ENCODE measurements around the gene ADGRB3.
"Not testable (repeated sequence)": the region's sequence is repeated elsewhere in the genome, so short reads cannot be mapped to it uniquely, and the experiment has no call there.

Gene ADGRB3

GRCh38 chr6:68658338-68658737 is 23.3 kb downstream of the ADGRB3 start:
- no peak for DNase-seq (ENCODE audit: low spot score)
- no peak for TF ChIP-seq CTCF (IDR thresholded peaks at IDR 0.05; ENCODE audit: extremely low read depth, insufficient read depth, missing control alignments)
- in situ Hi-C loops (cut with MboI; ENCODE audit: low pct_unique_long_range_greater_than_20kb, low sequenced_read_pairs, unreplicated experiment), result no loop called here

GRCh38 chr6:68673255-68673654 is 38.2 kb downstream of the ADGRB3 start:
- DNase-seq (ENCODE audit: low spot score), result no peak
- TF ChIP-seq CTCF (IDR thresholded peaks at IDR 0.05; ENCODE audit: extremely low read depth, insufficient read depth, missing control alignments), result no peak
- in situ Hi-C loops (cut with MboI; ENCODE audit: low pct_unique_long_range_greater_than_20kb, low sequenced_read_pairs, unreplicated experiment), result no loop called here

- no peak for TF ChIP-seq CTCF (IDR thresholded peaks at IDR 0.05; ENCODE audit: extremely low read depth, insufficient read depth, missing control alignments)
- in situ Hi-C loops (cut with MboI; ENCODE audit: low pct_unique_long_range_greater_than_20kb, low sequenced_read_pairs, unreplicated experiment), result no loop called here
Observed at GRCh38 chr6:68675548-68675947, 40.5 kb downstream of the ADGRB3 start.

GRCh38 chr6:68676094-68676493 is 41.0 kb downstream of the ADGRB3 start:
- DNase-seq (ENCODE audit: low spot score); in situ Hi-C loops (cut with MboI; ENCODE audit: low pct_unique_long_range_greater_than_20kb, low sequenced_read_pairs, unreplicated experiment): not testable (repeated sequence)

More at GRCh38 chr6:68675548-68675947, 40.5 kb downstream of the ADGRB3 start:
- DNase-seq (ENCODE audit: low spot score), result no peak

- DNase-seq (ENCODE audit: low spot score), result no peak
- in situ Hi-C loops (cut with MboI; ENCODE audit: low pct_unique_long_range_greater_than_20kb, low sequenced_read_pairs, unreplicated experiment), result no loop called here
- TF ChIP-seq CTCF (IDR thresholded peaks at IDR 0.05; ENCODE audit: extremely low read depth, insufficient read depth, missing control alignments), result no peak
Observed at GRCh38 chr6:68677058-68677457, 42.0 kb downstream of the ADGRB3 start.

GRCh38 chr6:68679399-68679798 is 44.3 kb downstream of the ADGRB3 start:
- TF ChIP-seq CTCF (IDR thresholded peaks at IDR 0.05; ENCODE audit: extremely low read depth, insufficient read depth, missing control alignments), result no peak
- in situ Hi-C loops (cut with MboI; ENCODE audit: low pct_unique_long_range_greater_than_20kb, low sequenced_read_pairs, unreplicated experiment), result no loop called here
- DNase-seq (ENCODE audit: low spot score), result no peak

GRCh38 chr6:68680264-68680663 is 45.2 kb downstream of the ADGRB3 start:
- no peak for TF ChIP-seq CTCF (IDR thresholded peaks at IDR 0.05; ENCODE audit: extremely low read depth, insufficient read depth, missing control alignments)
- in situ Hi-C loops (cut with MboI; ENCODE audit: low pct_unique_long_range_greater_than_20kb, low sequenced_read_pairs, unreplicated experiment), result no loop called here

More at GRCh38 chr6:68680264-68680663, 45.2 kb downstream of the ADGRB3 start:
- DNase-seq (ENCODE audit: low spot score), result no peak

Measured in GM13977 (cell line).